Measurements from ENCODE around the gene CDC26.

CDC26 gene

DNA sequence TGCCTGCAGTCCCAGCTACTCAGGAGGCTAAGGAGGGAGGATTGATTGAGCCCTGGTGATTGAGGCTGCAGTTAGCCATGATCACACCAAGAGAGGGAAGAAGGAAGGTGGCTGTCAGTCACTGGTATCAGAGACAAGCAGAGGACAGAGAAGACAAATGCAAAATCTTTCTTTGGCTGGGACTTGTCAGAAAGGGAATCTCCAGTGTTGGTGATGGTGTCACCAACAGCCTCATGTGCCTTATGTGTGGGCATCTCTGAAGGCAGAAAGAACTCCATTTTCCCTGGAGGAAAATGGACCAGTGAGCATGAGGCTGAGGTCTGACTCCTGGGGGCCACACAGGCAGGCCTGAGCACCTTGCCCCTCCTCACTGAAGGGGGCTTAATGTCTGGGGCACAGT is 39.9 kb upstream of the CDC26 start:
- H3K4me3 ChIP-seq (ENCODE audit: control insufficient read depth, low read depth, low read length) = no peak overlapping the region
- TF ChIP-seq, protein P1, sequence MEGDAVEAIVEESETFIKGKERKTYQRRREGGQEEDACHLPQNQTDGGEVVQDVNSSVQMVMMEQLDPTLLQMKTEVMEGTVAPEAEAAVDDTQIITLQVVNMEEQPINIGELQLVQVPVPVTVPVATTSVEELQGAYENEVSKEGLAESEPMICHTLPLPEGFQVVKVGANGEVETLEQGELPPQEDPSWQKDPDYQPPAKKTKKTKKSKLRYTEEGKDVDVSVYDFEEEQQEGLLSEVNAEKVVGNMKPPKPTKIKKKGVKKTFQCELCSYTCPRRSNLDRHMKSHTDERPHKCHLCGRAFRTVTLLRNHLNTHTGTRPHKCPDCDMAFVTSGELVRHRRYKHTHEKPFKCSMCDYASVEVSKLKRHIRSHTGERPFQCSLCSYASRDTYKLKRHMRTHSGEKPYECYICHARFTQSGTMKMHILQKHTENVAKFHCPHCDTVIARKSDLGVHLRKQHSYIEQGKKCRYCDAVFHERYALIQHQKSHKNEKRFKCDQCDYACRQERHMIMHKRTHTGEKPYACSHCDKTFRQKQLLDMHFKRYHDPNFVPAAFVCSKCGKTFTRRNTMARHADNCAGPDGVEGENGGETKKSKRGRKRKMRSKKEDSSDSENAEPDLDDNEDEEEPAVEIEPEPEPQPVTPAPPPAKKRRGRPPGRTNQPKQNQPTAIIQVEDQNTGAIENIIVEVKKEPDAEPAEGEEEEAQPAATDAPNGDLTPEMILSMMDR (conservative IDR thresholded peaks at IDR 0.05; ENCODE audit: control insufficient read depth, insufficient read depth, low read depth, low read length) = no peak
- DNase-seq (ENCODE audit: low read depth) = no peak

DNA sequence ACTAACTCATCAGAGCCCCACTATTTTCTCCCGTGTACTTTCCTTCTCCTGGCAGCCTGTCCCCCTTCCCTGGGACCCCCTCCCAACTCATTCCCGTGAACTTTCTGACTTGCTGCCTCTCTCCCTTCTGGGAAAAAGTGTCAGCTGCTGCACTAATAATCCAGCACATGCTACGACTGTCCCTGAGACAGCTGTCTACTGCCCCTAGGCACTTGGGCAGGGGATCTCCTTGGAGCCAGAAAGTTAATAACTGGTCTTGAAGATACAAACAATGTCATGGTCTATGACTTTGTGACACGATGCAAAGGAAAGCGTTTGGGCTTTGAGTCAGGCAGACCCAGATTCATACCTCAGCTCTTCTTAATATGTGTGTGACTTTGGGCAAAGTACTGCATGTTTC is 37.9 kb upstream of the CDC26 start:
- TF ChIP-seq, protein P1 (conservative IDR thresholded peaks at IDR 0.05; ENCODE audit: control insufficient read depth, insufficient read depth, low read depth, low read length) = no peak
- no peak overlapping the region for H3K4me3 ChIP-seq (ENCODE audit: control insufficient read depth, low read depth, low read length)
- no peak for DNase-seq (ENCODE audit: low read depth)

DNA sequence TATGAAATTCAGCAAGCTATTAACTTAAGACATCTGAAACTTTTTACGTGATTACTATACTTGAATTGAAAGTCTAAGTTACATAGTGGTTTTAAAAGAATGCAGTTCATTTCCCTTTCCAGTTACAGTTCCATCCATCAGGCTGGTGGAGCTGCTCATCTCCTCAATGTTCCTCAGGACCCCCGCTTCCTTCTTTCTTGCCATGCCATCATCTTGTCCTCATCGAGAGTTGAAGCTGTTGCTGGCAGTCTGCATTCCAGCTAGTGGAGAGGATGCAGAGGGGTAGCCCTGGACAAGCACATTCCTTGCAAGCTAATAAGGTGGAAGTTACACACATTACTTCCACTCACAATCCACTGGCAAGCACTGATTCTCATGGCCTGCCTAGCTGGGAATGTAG is 36.6 kb upstream of the CDC26 start:
- no peak for DNase-seq (ENCODE audit: low read depth)
- H3K4me3 ChIP-seq (ENCODE audit: control insufficient read depth, low read depth, low read length) = no peak overlapping the region
- TF ChIP-seq, protein P1 (conservative IDR thresholded peaks at IDR 0.05; ENCODE audit: control insufficient read depth, insufficient read depth, low read depth, low read length) = no peak

DNA sequence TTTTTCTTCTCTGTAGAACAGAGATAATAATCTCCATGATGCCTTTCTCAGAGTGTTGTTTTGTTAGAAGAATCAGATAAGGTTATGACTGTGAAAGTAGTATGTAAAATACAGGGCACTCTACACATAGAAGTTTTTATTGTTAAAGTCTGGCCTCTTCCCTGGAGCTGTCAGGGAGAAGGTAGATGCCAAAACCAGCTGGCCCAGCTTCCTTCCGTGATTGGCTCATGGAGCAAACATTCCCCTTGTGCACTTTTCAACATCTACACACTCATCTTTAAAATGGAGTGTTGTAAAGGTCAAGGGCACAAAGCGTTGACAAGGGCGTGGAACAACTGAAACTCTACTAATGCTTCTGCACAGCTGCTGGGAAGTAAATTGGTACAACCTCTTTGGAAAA is 35.2 kb upstream of the CDC26 start:
- TF ChIP-seq, protein P1 (conservative IDR thresholded peaks at IDR 0.05; ENCODE audit: control insufficient read depth, insufficient read depth, low read depth, low read length) = no peak
- DNase-seq (ENCODE audit: low read depth) = no peak
- H3K4me3 ChIP-seq (ENCODE audit: control insufficient read depth, low read depth, low read length) = no peak overlapping the region

DNA sequence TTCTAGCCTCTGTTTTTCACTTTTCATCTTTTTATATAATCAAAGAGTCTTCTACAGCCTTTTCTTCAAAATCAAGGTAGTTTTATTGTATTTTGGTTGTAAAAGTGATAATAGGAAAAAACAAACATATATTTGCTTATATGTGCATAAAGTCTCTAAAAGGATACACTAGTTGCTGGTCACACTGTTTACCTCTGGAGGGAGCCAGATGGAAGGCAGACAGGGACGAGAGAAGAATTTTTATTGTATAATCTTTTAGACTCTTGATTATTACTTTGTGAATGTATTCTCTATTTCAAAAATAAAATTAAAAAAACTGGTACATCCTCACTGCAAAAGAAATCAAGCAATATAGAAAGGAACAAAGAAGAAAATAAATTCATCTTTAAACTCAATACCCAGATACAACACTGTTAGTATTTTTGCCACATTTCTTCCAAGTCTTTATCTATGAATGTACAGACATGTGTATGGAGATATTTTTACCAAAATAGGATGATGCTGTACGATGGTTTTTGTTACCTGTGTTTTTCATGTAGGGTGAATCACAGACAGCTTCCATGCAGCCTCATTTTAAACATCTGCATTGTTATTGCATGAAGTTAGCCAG is 33.9 kb upstream of the CDC26 start:
- H3K4me3 ChIP-seq (ENCODE audit: control insufficient read depth, low read depth, low read length) = no peak overlapping the region
- TF ChIP-seq, protein P1 (conservative IDR thresholded peaks at IDR 0.05; ENCODE audit: control insufficient read depth, insufficient read depth, low read depth, low read length) = peak; percentile 90
- DNase-seq (ENCODE audit: low read depth) = peak; percentile 57

DNA sequence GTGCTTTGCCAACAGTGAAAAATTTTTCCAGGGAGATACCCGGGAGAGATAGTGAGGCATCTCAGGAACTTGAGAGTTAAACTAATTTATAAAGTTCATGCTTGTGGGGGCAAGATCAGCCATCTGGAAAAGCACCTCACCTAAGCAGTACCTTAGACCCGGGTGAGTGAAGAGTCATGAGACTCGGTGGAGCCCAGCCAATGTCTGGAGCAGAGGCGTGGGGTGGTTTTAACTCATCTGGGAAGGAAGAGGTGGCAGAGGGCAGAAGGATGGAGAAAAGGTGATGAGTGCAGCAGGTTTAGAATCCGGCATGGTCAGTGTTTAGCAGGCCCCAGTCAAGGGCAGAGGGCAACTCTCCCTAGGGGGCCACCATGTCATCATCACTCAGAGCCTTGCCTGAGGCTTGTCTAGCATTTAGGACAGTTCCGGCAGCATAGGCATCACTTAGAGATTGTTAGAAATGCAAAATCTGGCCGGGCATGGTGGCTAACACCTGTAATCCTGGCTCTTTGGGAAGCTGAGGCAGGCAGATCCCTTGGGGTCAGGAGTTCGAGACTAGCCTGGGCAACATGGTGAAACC is 32.1 kb upstream of the CDC26 start:
- no peak for DNase-seq (ENCODE audit: low read depth)
- TF ChIP-seq, protein P1 (conservative IDR thresholded peaks at IDR 0.05; ENCODE audit: control insufficient read depth, insufficient read depth, low read depth, low read length) = no peak
- H3K4me3 ChIP-seq (ENCODE audit: control insufficient read depth, low read depth, low read length) = no peak overlapping the region
